Brain microvascular endothelial cell (primary cell): ENCODE data around the gene MIB2.

Experiments
- DNase-seq: peaks from one replicate; pipeline ENCODE4 v3.0.0-alpha.2; 2020
- H3K27ac ChIP-seq: fragments of 250-450 bp; sonication (Bioruptor Pico); 2 replicates; pipeline ENCODE4 v1.5.1; 2020; ENCODE audit warnings: mild to moderate bottlenecking, moderate library complexity
- H3K27me3 ChIP-seq: fragments of 250-450 bp; sonication (Bioruptor Pico); replicated peaks from 2 replicates; pipeline ENCODE4 v1.5.1; 2020; ENCODE audit warnings: mild to moderate bottlenecking
- H3K36me3 ChIP-seq: fragments of 250-450 bp; sonication (Bioruptor Pico); replicated peaks from 2 replicates; pipeline ENCODE4 v1.5.1; 2020; ENCODE audit warnings: mild to moderate bottlenecking
- H3K4me3 ChIP-seq: 2 replicates; pipeline ENCODE4 v1.5.1; 2011; ENCODE audit warnings: low read depth, mild to moderate bottlenecking, control low read depth, low read length, moderate library complexity
- in situ Hi-C: cut with HindIII; loops from 2 replicates; pipeline ENCODE4 v1.10.0; 2017; ENCODE audit warnings: low sequenced_read_pairs, low pct_ligation_motif_present
- TF ChIP-seq, protein P1 (sequence below): IDR thresholded peaks from 2 replicates; pipeline ENCODE4 v1.5.1; 2011; ENCODE audit warnings: low read depth, mild to moderate bottlenecking, moderate library complexity, low read length, control low read depth, inconsistent platforms; ENCODE audit errors: missing control alignments

Gene MIB2

DNA sequence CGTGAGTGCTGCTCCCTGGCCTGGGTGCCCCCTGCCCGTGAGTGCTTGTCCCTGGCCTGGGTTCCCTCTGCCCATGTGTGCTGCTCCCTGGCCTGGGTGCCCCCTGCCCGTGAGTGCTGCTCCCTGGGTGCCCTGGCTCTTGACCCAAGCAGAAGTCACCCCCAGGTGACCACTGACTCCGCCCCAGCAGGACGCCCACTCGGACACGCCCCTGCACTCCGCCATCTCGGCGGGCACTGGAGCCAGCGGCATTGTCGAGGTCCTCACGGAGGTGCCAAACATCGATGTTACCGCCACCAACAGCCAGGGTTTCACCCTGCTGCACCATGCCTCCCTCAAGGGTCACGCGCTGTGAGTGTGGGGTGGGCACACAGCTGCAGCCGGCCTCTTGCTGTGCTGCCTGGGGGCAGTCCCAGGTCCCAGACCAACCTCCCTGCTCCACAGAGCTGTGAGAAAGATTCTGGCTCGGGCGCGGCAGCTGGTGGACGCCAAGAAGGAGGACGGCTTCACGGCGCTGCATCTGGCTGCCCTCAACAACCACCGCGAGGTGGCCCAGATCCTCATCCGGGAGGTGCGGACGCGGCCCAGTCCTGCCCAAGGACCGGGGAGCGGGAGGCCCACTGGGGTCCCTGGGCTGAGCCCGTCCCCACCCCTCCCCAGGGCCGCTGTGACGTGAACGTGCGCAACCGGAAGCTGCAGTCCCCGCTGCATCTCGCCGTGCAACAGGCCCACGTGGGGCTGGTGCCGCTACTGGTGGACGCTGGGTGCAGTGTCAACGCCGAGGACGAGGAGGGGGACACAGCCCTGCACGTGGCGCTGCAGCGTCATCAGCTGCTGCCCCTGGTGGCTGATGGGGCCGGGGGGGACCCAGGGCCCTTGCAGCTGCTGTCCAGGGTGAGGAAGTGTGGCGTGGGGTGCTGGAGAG is 12.8 kb downstream of the MIB2 start:
- no peak overlapping the region for H3K4me3 ChIP-seq
- TF ChIP-seq, protein P1, sequence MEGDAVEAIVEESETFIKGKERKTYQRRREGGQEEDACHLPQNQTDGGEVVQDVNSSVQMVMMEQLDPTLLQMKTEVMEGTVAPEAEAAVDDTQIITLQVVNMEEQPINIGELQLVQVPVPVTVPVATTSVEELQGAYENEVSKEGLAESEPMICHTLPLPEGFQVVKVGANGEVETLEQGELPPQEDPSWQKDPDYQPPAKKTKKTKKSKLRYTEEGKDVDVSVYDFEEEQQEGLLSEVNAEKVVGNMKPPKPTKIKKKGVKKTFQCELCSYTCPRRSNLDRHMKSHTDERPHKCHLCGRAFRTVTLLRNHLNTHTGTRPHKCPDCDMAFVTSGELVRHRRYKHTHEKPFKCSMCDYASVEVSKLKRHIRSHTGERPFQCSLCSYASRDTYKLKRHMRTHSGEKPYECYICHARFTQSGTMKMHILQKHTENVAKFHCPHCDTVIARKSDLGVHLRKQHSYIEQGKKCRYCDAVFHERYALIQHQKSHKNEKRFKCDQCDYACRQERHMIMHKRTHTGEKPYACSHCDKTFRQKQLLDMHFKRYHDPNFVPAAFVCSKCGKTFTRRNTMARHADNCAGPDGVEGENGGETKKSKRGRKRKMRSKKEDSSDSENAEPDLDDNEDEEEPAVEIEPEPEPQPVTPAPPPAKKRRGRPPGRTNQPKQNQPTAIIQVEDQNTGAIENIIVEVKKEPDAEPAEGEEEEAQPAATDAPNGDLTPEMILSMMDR: peak; percentile 5
- DNase-seq: no peak
- H3K27me3 ChIP-seq: peaks cover 17% of the 10 kb centered on the region
- in situ Hi-C loops: no loop called here
- H3K36me3 ChIP-seq: peaks cover 4% of the 10 kb centered on the region
- H3K27ac ChIP-seq: no peak overlapping the region

DNA sequence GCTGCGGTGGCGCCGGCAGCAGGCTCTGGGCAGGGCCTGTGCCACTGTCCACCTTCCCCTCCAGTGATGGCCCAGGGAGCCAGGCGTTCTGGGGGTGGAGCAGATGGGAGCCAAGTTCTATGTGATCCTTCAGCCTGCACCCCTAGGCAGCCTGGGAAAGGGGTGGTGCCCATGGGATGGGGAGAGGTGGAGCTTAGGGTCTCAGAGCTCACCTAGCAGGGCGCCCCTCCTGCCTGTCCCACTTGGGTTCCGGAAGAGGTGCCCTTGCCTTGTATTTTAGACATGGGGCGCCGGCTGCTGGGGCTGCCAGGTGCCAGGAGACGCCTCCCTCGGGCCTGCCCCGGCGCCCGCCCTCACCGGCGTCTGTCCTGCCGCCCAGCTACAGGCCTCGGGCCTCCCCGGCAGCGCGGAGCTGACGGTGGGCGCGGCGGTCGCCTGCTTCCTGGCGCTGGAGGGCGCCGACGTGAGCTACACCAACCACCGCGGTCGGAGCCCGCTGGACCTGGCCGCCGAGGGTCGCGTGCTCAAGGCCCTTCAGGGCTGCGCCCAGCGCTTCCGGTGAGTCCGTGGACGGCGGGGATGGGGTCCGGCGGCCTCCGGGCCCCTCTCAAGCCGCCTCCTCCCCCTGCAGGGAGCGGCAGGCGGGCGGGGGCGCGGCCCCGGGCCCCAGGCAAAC is 13.6 kb downstream of the MIB2 start:
- in situ Hi-C loops: no loop called here
- no peak for DNase-seq
- H3K4me3 ChIP-seq: no peak overlapping the region

DNA sequence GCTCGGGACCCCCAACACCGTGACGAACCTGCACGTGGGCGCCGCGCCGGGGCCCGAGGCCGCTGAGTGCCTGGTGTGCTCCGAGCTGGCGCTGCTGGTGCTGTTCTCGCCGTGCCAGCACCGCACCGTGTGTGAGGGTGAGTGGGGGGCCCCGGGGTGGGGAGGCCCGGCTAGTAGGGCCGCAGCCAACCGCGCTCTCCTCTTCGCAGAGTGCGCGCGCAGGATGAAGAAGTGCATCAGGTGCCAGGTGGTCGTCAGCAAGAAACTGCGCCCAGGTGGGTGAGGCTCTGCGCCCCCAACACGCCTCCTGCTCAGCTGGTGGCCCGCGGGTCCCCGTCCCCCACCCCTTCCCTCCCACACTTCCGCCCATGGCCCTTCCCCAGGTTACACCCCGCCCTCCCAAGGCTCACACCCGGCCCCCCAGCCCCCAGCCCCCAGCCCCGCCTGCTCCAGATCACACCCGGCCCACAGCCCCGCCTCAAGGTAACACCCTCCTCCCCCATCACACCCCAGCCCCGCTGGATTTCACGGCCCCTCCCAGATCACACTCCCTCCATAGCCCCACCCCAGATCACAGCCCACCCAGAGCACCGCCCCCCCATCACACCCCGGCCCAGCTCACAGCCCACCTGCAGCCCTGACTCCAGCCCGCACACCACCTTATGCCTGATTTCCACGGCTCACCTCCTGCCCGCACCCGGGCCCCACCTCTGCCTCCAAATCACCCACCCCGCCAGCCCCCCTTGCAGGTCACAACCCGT is 14.3 kb downstream of the MIB2 start:
- no peak for DNase-seq
- Histone ChIP-seq H3K36me3 (peaks cover 4% of the 10 kb centered on the region), H3K27ac (no peak overlapping the region), H3K27me3 (peaks cover 17% of the 10 kb centered on the region), H3K4me3 (no peak overlapping the region)
- in situ Hi-C loops: no loop called here
- TF ChIP-seq, protein P1: no peak

More for the DNA sequence above, 13.6 kb downstream of the MIB2 start:
- TF ChIP-seq, protein P1: no peak
- peaks cover 17% of the 10 kb centered on the region for H3K27me3 ChIP-seq
- peaks cover 4% of the 10 kb centered on the region for H3K36me3 ChIP-seq
- H3K27ac ChIP-seq: no peak overlapping the region

DNA sequence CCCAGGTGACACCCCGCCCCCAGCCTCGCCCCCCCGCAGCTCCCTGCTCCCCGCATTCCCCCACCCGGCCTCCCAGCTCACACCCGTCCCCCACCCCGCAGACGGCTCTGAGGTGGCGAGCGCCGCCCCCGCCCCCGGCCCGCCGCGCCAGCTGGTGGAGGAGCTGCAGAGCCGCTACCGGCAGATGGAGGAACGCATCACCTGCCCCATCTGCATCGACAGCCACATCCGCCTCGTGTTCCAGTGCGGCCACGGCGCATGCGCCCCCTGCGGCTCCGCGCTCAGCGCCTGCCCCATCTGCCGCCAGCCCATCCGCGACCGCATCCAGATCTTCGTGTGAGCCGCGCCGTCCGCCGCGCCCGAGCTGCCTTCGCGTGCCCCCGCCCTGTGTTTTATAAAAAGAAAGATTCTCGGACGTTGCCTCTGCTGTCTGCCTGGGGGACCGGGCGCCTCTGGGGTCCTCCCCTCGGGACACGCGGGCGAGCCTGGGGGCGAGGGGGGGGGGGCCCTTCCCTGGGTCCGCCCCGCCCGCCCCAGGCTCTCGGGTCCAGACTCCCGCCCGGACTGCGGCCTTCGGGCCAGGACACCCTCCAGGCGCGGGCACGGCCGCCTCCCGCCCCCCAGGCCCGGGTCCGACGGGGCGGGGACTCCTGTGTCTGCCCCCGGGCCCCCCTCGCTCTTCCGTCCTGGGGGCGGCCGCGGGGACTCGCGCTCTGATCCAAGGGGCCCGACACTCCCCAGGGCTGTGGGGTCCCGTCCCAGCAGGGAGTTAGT is 15.1 kb downstream of the MIB2 start:
- in situ Hi-C loops: no loop called here
- Histone ChIP-seq H3K27ac (no peak overlapping the region), H3K36me3 (peaks cover 4% of the 10 kb centered on the region), H3K4me3 (no peak overlapping the region), H3K27me3 (peaks cover 17% of the 10 kb centered on the region)
- peak; percentile 56 for DNase-seq
- TF ChIP-seq, protein P1: no peak

DNA sequence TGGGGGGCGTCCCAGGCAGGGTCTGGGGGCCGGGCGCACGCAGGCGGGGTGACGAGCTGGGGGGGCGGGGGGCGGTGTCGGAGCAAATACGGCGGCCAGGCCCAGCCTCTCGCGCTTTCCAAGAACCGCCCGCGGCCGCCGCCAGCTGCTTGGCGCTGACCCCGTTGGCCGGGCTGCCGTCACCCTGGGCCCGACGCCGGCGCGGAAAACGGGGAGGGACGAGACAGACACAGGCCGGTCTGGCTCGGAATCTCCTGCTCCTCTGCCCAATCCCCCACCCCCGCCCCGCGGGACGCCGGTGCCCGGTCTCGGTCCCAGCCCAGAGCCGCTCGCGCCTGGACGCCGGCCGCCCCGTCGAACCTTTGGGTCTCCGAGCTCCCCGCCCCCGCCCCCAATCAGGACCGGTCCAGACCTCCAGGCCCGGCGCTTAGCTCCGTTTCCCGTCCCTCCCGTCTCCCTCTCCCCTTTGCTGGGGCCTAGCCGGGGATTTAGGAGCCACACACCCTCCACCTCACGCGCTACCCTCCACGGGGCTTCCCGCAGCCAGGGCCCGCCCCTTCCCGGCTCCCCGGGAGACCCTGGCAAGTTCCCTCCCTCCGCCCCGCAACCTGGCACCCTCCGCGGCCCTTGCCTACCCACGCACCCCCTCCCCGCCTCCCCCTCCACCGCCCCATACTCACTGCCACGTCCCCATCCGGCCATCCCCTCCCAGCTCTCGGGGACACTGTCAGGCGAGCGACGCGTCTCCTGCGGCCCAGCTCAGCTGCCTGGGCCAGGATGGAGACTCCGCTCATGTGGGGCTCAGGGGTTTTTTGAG is 15.9 kb downstream of the MIB2 start:
- no peak for DNase-seq
- Histone ChIP-seq H3K36me3 (peaks cover 4% of the 10 kb centered on the region), H3K27ac (no peak overlapping the region), H3K27me3 (peaks cover 17% of the 10 kb centered on the region), H3K4me3 (no peak overlapping the region)
- in situ Hi-C loops: no loop called here
- TF ChIP-seq, protein P1: no peak
